ENCODE data around the gene ISX.

- TF ChIP-seq CTCF (IDR thresholded peaks at IDR 0.05), result no peak
- no peak for TF ChIP-seq EP300 (IDR thresholded peaks at IDR 0.05)
Observed at GRCh38 chr22:35085621-35086020, 19.7 kb downstream of the ISX start.
